NCI-H748 (cell line): ENCODE measurements around the gene DCTN1.

Source experiments
- DNase-seq: peaks from one replicate; lab custom pipeline; 2025; ENCODE audit not compliant: unreplicated experiment; lab: John Stamatoyannopoulos, UW

DCTN1 gene

GRCh38 chr2:74327627-74328026 is 52.5 kb downstream of the DCTN1 start:
- no peak for DNase-seq

GRCh38 chr2:74327199-74327598 is 52.9 kb downstream of the DCTN1 start:
- no peak for DNase-seq

GRCh38 chr2:74325815-74326214 is 54.3 kb downstream of the DCTN1 start:
- no peak for DNase-seq

GRCh38 chr2:74321737-74322136 is 58.4 kb downstream of the DCTN1 start:
- no peak for DNase-seq

GRCh38 chr2:74317701-74318100 is 62.4 kb downstream of the DCTN1 start:
- no peak for DNase-seq

- DNase-seq, result no peak
These were observed 63.4 kb downstream of the DCTN1 start for GRCh38 chr2:74316627-74317295.

GRCh38 chr2:74314107-74314506 is 66.0 kb downstream of the DCTN1 start:
- DNase-seq, result no peak

GRCh38 chr2:74313497-74313896 is 66.6 kb downstream of the DCTN1 start:
- DNase-seq, result no peak

- DNase-seq, result no peak
These were observed 67.2 kb downstream of the DCTN1 start for GRCh38 chr2:74312913-74313312.
